Keratinocyte (primary cell): ENCODE data around the gene NDUFA7. TPM values are rescaled to one million over a fixed set of nuclear protein-coding genes. Genes with fewer than 3 reads are reported as not detected.

Experiments
- DNase-seq: peaks from one replicate; pipeline ENCODE4 v3.0.0-alpha.2; 2011; ENCODE audit warnings: low read depth, missing footprints, low spot score
- FAIRE-seq: peaks from 2 replicates; lab custom pipeline; 2011; peaks lifted over from hg19 to GRCh38; lab: Jason Lieb, UNC
- H2AFZ ChIP-seq: 2 replicates; pipeline ENCODE4 v1.6.0; 2012; ENCODE audit warnings: low read length, control low read depth, inconsistent platforms; ENCODE audit not compliant: control insufficient read depth
- H3K27ac ChIP-seq: 2 replicates; pipeline ENCODE4 v1.5.1; 2011; ENCODE audit warnings: low read length; ENCODE audit not compliant: control insufficient read depth, insufficient read depth
- H3K27me3 ChIP-seq: 3 replicates; pipeline ENCODE4 v1.6.0; 2011; ENCODE audit warnings: low read length; ENCODE audit not compliant: control insufficient read depth, insufficient read depth; ENCODE audit errors: extremely low read depth
- H3K36me3 ChIP-seq, 2 experiments: 2 replicates in 1 of 2; 3 replicates in 1 of 2; pipeline ENCODE4 v1.5.1; 2011; ENCODE audit warnings: low read length in 2 of 2, mild to moderate bottlenecking in 1 of 2; ENCODE audit not compliant: control insufficient read depth in 2 of 2, insufficient read depth in 2 of 2; ENCODE audit errors: extremely low read depth in 1 of 2
- H3K4me1 ChIP-seq: 3 replicates; pipeline ENCODE4 v1.5.1; 2011; ENCODE audit warnings: low read length; ENCODE audit not compliant: control insufficient read depth, insufficient read depth; ENCODE audit errors: extremely low read depth
- H3K4me2 ChIP-seq: 3 replicates; pipeline ENCODE4 v1.6.0; 2011; ENCODE audit warnings: low read depth, low read length; ENCODE audit not compliant: control insufficient read depth, insufficient read depth; ENCODE audit errors: extremely low read depth
- H3K4me3 ChIP-seq, 3 experiments: fragments of 200-600 bp in 1 of 3; sonication (generic) in 1 of 3; 2 replicates in 2 of 3; 3 replicates in 1 of 3; pipeline ENCODE4 v1.5.1; 2011 to 2016; ENCODE audit warnings: low read length in 3 of 3, mild to moderate bottlenecking in 3 of 3, control low read depth in 2 of 3, inconsistent platforms in 1 of 3, low read depth in 1 of 3, mixed read lengths in 1 of 3, mixed run types in 1 of 3, moderate library complexity in 1 of 3; ENCODE audit not compliant: control insufficient read depth in 2 of 3, insufficient read depth in 2 of 3; ENCODE audit errors: extremely low read depth in 1 of 3
- H3K79me2 ChIP-seq: 2 replicates; pipeline ENCODE4 v1.6.0; 2012; ENCODE audit warnings: low read length; ENCODE audit not compliant: control insufficient read depth, insufficient read depth
- H3K9ac ChIP-seq: 3 replicates; pipeline ENCODE4 v1.6.0; 2011; ENCODE audit warnings: low read length; ENCODE audit not compliant: control insufficient read depth, insufficient read depth; ENCODE audit errors: extremely low read depth
- H3K9me1 ChIP-seq: 3 replicates; pipeline ENCODE4 v1.6.0; 2011; ENCODE audit warnings: low read length; ENCODE audit not compliant: control insufficient read depth, insufficient read depth; ENCODE audit errors: extremely low read depth
- H3K9me3 ChIP-seq: 2 replicates; pipeline ENCODE4 v1.5.1; 2012; ENCODE audit warnings: low read depth, low read length; ENCODE audit not compliant: control insufficient read depth
- H4K20me1 ChIP-seq: 3 replicates; pipeline ENCODE4 v1.6.0; 2011; ENCODE audit warnings: low read length; ENCODE audit not compliant: control insufficient read depth, insufficient read depth; ENCODE audit errors: extremely low read depth
- CTCF ChIP-seq, 3 experiments: IDR thresholded peaks in 1 of 3; conservative IDR thresholded peaks in 1 of 3; optimal IDR thresholded peaks in 1 of 3; 2 replicates in 2 of 3; 3 replicates in 1 of 3; pipeline versions ENCODE3 to v1.5.1; 2011; ENCODE audit warnings: low read length in 3 of 3, mild to moderate bottlenecking in 3 of 3, moderate library complexity in 2 of 3, control low read depth in 1 of 3, inconsistent platforms in 1 of 3; ENCODE audit not compliant: insufficient read depth in 2 of 3; ENCODE audit errors: extremely low read depth in 1 of 3
- EZH2 ChIP-seq: IDR thresholded peaks from one replicate; pipeline ENCODE4 v1.6.1; 2012; ENCODE audit warnings: inconsistent platforms, mild to moderate bottlenecking, low read length, moderate library complexity
- dilution Hi-C: fragments of 300-500 bp; cut with MboI; formaldehyde crosslinking; loops from one replicate; pipeline ENCODE4 v1.7.0; 2020; ENCODE audit warnings: low sequenced_read_pairs; ENCODE audit not compliant: extremely low pct_ligation_motif_present
- polyA minus RNA-seq, 3 experiments: library from RNA; depleted of rRNA, polyadenylated mRNA; stranded (reverse); fragments of >200 nt; gene quantifications; 1 replicate in 1 of 3; 2 replicates in 1 of 3; 3 replicates in 1 of 3; pipeline ENCODE4 v1.2.3, GENCODE V29; 2011
- polyA plus RNA-seq, 5 experiments: library from polyadenylated mRNA; depleted of rRNA in 3 of 5; stranded (reverse) in 3 of 5; stranded (forward) in 1 of 5; unstranded in 1 of 5; fragments of >200 nt; gene quantifications; 1 replicate in 1 of 5; 2 replicates in 3 of 5; 3 replicates in 1 of 5; pipeline versions ENCODE4 v1.2.1 to v1.2.3, GENCODE V29; 2011 to 2012; ENCODE audit warnings: missing spikeins in 2 of 5, low read depth in 1 of 5, low replicate concordance in 1 of 5

Gene NDUFA7
- polyA plus RNA-seq (46.7 to 115 TPM (median 59.2 TPM) in 3 replicates), polyA minus RNA-seq (48.5 to 132 TPM (median 79.5 TPM) in 3 replicates)
- polyA plus RNA-seq (2011; ENCODE audit: low read depth) = 58.6 TPM
- 42.1 and 64.0 TPM in 2 replicates for polyA plus RNA-seq (2011; cell fraction: cytosol; rRNA removed)
- 30.3 and 44.0 TPM in 2 replicates for polyA plus RNA-seq (2011; cell fraction: nucleus; rRNA removed)
- polyA plus RNA-seq (2012; ENCODE audit: low replicate concordance) = 83.6 and 149 TPM in 2 replicates
- polyA minus RNA-seq (2011; cell fraction: cytosol; rRNA and poly(A)+ RNA removed) = 104 TPM
- 10.7 and 12.5 TPM in 2 replicates for polyA minus RNA-seq (2011; cell fraction: nucleus; rRNA and poly(A)+ RNA removed)

GRCh38 chr19:8321067-8321985 lies at the start of gene NDUFA7, which contains the start of gene RPS28:
TSS of gene NDUFA7 (minus strand) at chr19:8321375. CDS start at chr19:8321358, 17 bp downstream.
TSS of gene RPS28 (plus strand) at chr19:8321496. CDS start at chr19:8321531, 35 bp downstream.
- peaks cover 10% of the 10 kb centered on the region for H4K20me1 ChIP-seq
- H3K36me3 ChIP-seq = peaks cover 7 to 23% of the 10 kb centered on the region in 2 experiments
- H3K79me2 ChIP-seq = peaks cover 39% of the 10 kb centered on the region
- peak within 1 kb of the TSS; percentile 77 for H2AFZ ChIP-seq
- H3K9ac ChIP-seq = peak within 1 kb of the TSS; percentile 99
- peak in 2 of 3 experiments; percentile 20 to 53 for TF ChIP-seq CTCF (optimal IDR thresholded peaks at IDR 0.05 in 1 of 3, IDR thresholded peaks at IDR 0.05 in 1 of 3, conservative IDR thresholded peaks at IDR 0.05 in 1 of 3; ENCODE audit: extremely low read depth in 1 of 3, insufficient read depth in 2 of 3, low read length in 3 of 3)
- TF ChIP-seq EZH2 = no peak
- FAIRE-seq = peak; percentile 32
- dilution Hi-C loops = no loop called here
- H3K4me3 ChIP-seq = peak within 1 kb of the TSS; percentile 83 to 97 (median 90)
- H3K9me3 ChIP-seq = no peaks in the 10 kb centered on the region
- DNase-seq = peak; percentile 84
- H3K4me1 ChIP-seq = peaks cover 16% of the 10 kb centered on the region
- peak within 1 kb of the TSS; percentile 87 for H3K4me2 ChIP-seq
- no peaks in the 10 kb centered on the region for H3K27me3 ChIP-seq
- H3K27ac ChIP-seq = peak within 1 kb of the TSS; percentile 84
- no peaks in the 10 kb centered on the region for H3K9me1 ChIP-seq

GRCh38 chr19:8370176-8371010 lies 49.2 kb upstream of the NDUFA7 start:
- Histone ChIP-seq H3K9me1 (no peaks in the 10 kb centered on the region), H2AFZ (no peak overlapping the region), H3K27ac (no peak overlapping the region), H3K9ac (no peak overlapping the region), H3K79me2 (no peaks in the 10 kb centered on the region), H3K4me2 (no peak overlapping the region), H3K9me3 (no peaks in the 10 kb centered on the region), H3K36me3 (peaks cover 17 to 21% of the 10 kb centered on the region in 2 experiments), H3K27me3 (no peaks in the 10 kb centered on the region), H3K4me3 (no peak overlapping the region), H3K4me1 (peaks cover 16% of the 10 kb centered on the region), H4K20me1 (peaks cover 5% of the 10 kb centered on the region)
- dilution Hi-C loops = no loop called here
- no peak for TF ChIP-seq EZH2
- no peak for TF ChIP-seq CTCF (optimal IDR thresholded peaks at IDR 0.05 in 1 of 3, IDR thresholded peaks at IDR 0.05 in 1 of 3, conservative IDR thresholded peaks at IDR 0.05 in 1 of 3; ENCODE audit: extremely low read depth in 1 of 3, insufficient read depth in 2 of 3, low read length in 3 of 3)
- FAIRE-seq (no peak), DNase-seq (no peak)
